Adipose tissue (tissue), 3 donors: Measurements from ENCODE around the gene IGSF3. TPM values are rescaled to one million over a fixed set of nuclear protein-coding genes. Genes with fewer than 3 reads are reported as not detected.

Source experiments
- H3K27ac ChIP-seq: one replicate; pipeline ENCODE4 v1.5.1; 2013; ENCODE audit warnings: low read depth, low read length
- WGBS, 3 donors: extraction: QIAGEN DNeasy Blood & Tissue Kit; methylation state at CpG; one replicate each; pipeline ENCODE4 v1.1.7; 2013; 5-methylcytosine and 5-hydroxymethylcytosine counted together
- polyA plus RNA-seq, 3 donors: library from polyadenylated mRNA; stranded (reverse); fragments of 200-250 nt; gene quantifications; one replicate each; pipeline ENCODE4 v1.2.3, GENCODE V29; 2013
- donor health status: healthy with polysubstance abuse.
- donor health status: Bipolar disorder and iron deficiency.
- donor health status: healthy.

IGSF3 gene
- polyA plus RNA-seq, 3 donors, result 1.0 to 1.9 (median 1.1) TPM

DNA sequence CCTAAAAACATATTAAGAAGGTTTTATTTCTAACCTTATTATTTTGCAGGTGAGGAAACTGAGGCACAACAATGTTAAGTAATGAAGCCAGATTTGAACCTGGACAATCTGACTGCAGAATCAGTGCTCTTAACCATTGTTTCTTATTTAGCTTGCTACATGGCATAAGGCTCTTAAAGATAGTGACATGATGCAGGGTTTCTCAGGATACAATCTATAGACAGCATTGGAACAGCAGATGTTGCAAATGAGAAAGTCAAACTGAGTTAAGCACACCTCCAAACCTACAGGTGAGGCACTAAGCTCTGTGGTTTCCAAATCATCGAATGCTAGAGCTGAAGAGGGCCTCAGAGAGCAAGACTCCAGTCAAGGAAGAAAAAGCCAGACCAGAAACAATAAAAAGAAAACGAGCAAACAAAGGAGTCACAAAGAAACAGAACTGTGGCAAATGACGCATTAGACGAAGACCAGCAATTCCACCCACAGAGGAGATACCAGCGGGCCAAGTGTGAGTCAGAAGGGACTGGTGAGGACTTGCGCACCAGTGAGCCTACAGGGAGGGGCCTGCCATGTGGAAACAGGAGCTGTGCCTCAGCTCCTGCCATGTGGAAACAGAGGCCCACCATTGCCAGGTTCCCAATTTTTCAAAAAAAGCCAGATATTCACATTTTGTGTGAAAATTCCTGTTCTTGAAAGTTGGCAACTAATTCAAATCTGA, 111.1 kb downstream of the IGSF3 start:
- no peak overlapping the region for H3K27ac ChIP-seq
- WGBS, 3 donors, result 64 to 81% (median 72%) methylated on average over 6 of the region's 6 CpGs

- H3K27ac ChIP-seq, result no peak overlapping the region
- 81 to 91% (median 88%) methylated on average over 2 of the region's 2 CpGs for WGBS, 3 donors
Observed at GRCh38 chr1:116554924-116555323, 112.6 kb downstream of the IGSF3 start.

GRCh38 chr1:116553386-116554115, 114.0 kb downstream of the IGSF3 start:
- WGBS, 3 donors, result 98 to 100% (median 100%) methylated on average over 1 of the region's 1 CpG
- H3K27ac ChIP-seq, result no peak overlapping the region

GRCh38 chr1:116546354-116546977, 121.1 kb downstream of the IGSF3 start:
- WGBS, 3 donors, result 91 to 94% (median 91%) methylated on average over 4 of the region's 4 CpGs
- no peak overlapping the region for H3K27ac ChIP-seq

- no peak overlapping the region for H3K27ac ChIP-seq
- WGBS, 3 donors, result 92 to 97% (median 94%) methylated on average over 2 of the region's 2 CpGs
Observed at GRCh38 chr1:116545359-116545705, 122.2 kb downstream of the IGSF3 start.

- WGBS, 3 donors, result 86 to 92% (median 87%) methylated on average over 8 of the region's 8 CpGs
- no peak overlapping the region for H3K27ac ChIP-seq
Observed at GRCh38 chr1:116544588-116545358, 122.8 kb downstream of the IGSF3 start.

- no peak overlapping the region for H3K27ac ChIP-seq
Observed at GRCh38 chr1:116540088-116540487, 127.4 kb downstream of the IGSF3 start.

- WGBS, 3 donors, result 96 to 98% (median 96%) methylated on average over 1 of the region's 1 CpG
- no peak overlapping the region for H3K27ac ChIP-seq
Observed at GRCh38 chr1:116538544-116538943, 129.0 kb downstream of the IGSF3 start.

DNA sequence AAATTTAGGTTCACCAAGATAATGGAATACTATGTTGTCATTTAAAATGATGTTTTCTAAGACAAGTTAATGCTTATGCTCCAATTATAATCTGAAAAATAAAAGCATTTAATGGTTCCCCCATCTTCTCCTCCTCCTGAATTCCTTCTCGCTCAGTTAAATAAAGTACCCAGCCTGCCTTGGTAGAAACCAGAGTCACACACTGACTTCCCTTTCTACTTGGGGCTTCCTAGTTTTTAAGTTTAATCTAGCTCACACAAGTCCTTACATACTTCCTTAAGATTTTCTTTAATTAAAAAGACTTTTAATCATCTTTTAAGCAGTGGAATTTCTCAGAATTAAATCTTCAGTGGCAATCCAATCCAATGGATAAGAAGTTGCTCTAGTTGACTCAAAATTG, 129.6 kb downstream of the IGSF3 start:
- 59 to 92% (median 83%) methylated on average over 1 of the region's 1 CpG for WGBS, 3 donors
- H3K27ac ChIP-seq, result no peak overlapping the region

DNA sequence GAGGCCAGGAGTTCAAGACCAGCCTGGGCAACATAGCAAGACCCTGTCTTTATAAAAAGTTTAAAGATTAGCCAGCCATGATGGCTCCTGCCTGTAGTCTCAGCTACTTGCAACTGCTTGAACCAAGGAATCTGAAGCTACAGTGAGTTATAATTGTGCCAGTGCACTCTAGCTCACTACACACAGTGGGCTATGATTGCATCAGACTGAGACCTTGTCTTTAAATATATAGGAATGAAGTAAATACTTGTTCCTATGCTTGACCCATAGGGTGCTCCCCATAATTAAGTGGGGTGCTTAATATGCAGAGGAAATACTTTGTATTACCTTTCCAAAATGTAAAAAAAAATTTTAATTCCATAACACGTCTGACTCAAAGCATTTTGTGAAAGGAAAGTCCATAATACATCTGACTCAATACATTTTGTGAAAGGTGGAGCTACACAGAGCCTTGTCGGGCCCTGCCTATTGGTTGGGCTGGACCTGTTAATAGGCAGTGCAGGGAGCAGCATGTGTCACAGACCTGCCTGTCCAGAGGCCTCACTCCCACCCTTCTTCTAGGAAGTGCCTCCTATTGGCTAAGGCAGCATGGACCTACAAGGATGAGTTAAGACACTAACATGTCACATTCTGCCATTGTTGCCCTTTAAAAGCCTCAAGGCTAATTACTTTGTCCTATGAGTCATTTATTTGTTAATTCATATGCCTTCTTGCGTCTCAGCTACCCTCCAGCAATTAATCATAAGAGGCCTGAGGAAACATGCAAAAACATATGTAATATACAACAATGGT, 130.3 kb downstream of the IGSF3 start:
- no peak overlapping the region for H3K27ac ChIP-seq
- 82 to 85% (median 83%) methylated on average over 3 of the region's 3 CpGs for WGBS, 3 donors

- 82 to 87% (median 86%) methylated on average over 44 to 45 of the region's 45 CpGs for WGBS, 3 donors
- H3K27ac ChIP-seq, result no peak overlapping the region
Observed at GRCh38 chr1:116534014-116534739, 133.4 kb downstream of the IGSF3 start.

DNA sequence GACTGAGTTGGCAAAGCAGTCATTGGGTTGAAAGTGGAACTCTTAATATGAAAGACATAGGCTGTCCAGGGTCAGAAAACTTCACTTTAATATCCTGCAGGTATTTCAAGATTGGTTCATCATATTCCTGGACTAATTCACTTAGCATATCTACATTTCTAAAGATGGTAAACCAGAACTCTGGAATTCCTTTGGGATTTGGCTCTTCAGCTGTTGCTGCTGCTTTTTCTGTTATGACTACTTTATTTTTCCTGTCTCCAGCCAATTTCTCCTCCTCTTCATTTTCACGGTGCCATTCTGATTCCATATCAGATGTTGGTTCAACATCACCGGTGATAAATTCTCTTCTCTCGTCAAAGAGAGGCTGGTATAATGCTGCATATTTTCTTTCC, 134.1 kb downstream of the IGSF3 start:
- no peak overlapping the region for H3K27ac ChIP-seq
- WGBS, 3 donors, result 81 to 92% (median 92%) methylated on average over 3 of the region's 3 CpGs

DNA sequence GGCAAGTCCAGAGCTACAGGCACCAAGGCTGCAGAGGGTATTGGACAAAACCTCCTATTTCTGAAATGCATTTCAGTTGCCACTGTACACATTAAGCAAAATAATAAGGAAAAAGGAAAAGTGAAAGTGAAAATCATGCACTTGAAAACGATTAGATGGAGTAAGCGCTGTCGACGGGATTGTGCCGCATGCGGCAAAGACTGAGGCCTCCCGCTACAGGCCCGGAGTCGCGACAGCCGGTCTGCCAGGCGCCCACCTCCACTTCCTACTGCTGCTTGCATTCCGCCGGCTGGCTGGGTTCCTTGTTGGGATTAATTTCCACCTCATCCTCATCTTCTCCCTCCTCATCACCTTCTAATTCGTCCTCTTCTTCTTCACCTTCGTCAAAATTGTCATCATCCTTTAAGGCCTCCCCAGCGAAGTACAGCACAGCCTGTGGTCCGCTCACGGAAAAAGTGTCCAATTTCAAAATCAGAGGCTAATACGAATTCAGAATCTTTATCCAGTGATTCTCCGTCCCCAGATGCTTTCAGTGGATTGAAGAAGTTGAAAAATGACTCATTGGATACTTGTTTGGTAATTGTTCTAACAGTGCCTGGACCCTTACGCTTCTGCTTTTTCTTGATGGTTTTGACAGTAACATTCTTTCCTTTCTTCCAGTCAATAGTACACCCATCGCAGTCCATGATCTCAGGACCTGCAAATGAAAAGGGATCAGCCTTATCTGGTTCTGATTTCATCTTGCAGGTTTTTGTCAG, 134.7 kb downstream of the IGSF3 start:
- 93 to 95% (median 93%) methylated on average over 23 of the region's 23 CpGs for WGBS, 3 donors
- H3K27ac ChIP-seq, result no peak overlapping the region

GRCh38 chr1:116531917-116532316, 135.6 kb downstream of the IGSF3 start:
- WGBS, 3 donors, result 89 to 98% (median 98%) methylated on average over 13 of the region's 13 CpGs
- no peak overlapping the region for H3K27ac ChIP-seq

DNA sequence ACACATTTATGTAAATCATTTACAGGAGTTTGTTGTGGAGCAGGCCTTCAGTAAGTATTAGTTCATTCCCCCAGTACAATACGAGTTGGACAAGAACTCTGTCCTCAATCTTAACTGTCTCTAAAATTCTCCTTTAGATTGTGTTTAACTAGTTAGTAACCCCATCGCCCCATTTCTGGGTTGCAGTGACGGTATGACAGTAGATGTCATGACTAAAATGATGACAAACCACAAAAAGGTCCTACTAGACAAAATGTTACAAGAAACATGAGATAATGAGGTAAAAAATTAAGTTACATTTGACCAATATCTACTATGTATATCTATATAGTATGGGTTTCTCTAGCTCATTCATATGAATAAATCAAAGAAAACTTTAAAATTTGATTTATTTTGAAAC, 137.9 kb downstream of the IGSF3 start:
- WGBS, 3 donors, result 75 to 94% (median 94%) methylated on average over 3 of the region's 3 CpGs
- H3K27ac ChIP-seq, result no peak overlapping the region

GRCh38 chr1:116529199-116529631, 138.3 kb downstream of the IGSF3 start:
- WGBS, 3 donors, result 55 to 90% (median 80%) methylated on average over 3 of the region's 3 CpGs
- no peak overlapping the region for H3K27ac ChIP-seq
